ENCODE results near the gene SLC35F4. TPM values are rescaled to one million over a fixed set of nuclear protein-coding genes. Genes with fewer than 3 reads are reported as not detected.
"Not testable (repeated sequence)": the region's sequence is repeated elsewhere in the genome, so short reads cannot be mapped to it uniquely, and the experiment has no call there.

Gene SLC35F4
- total and polyA plus RNA-seq, 2 donors from 2014 or later: 0.30 TPM; not detected in 1

- H3K9ac ChIP-seq (ENCODE audit: low read length in 3 of 3): no peak overlapping the region
- no peak overlapping the region for H3K27ac ChIP-seq (ENCODE audit: low read depth in 2 of 2, low read length in 2 of 2)
- no peak overlapping the region for H3K4me3 ChIP-seq (ENCODE audit: low read length in 3 of 3)
- H3K4me1 ChIP-seq (ENCODE audit: control insufficient read depth in 2 of 3, insufficient read depth in 2 of 3, low read depth in 1 of 3, low read length in 3 of 3): peaks cover 0 to 6% (median 0%) of the 10 kb centered on the region in 3 donors
- no peaks in the 10 kb centered on the region for H3K36me3 ChIP-seq (ENCODE audit: control insufficient read depth in 2 of 3, insufficient read depth in 3 of 3, low read length in 3 of 3)
- no peaks in the 10 kb centered on the region for H3K27me3 ChIP-seq (ENCODE audit: control insufficient read depth, insufficient read depth, low read length)
- H3K9me3 ChIP-seq (ENCODE audit: control insufficient read depth in 2 of 3, insufficient read depth in 1 of 3, low read length in 3 of 3): no peaks in the 10 kb centered on the region
- TF ChIP-seq CTCF (IDR thresholded peaks at IDR 0.05; ENCODE audit: borderline replicate concordance, extremely low read depth, insufficient read depth): no peak
- intact Hi-C loops (cut with DNase I): no loop called here
- FAIRE-seq: no peak
- peak in 2 of 5 donors; percentile 31 to 43 for DNase-seq
These were observed 153.8 kb downstream of the SLC35F4 start for GRCh38 chr14:57712102-57712501.

GRCh38 chr14:57709909-57710308 lies 156.0 kb downstream of the SLC35F4 start:
- no peaks in the 10 kb centered on the region for H3K36me3 ChIP-seq (ENCODE audit: control insufficient read depth in 2 of 3, insufficient read depth in 3 of 3, low read length in 3 of 3)
- no peaks in the 10 kb centered on the region for H3K27me3 ChIP-seq (ENCODE audit: control insufficient read depth, insufficient read depth, low read length)
- no peak overlapping the region for H3K9ac ChIP-seq (ENCODE audit: low read length in 3 of 3)
- FAIRE-seq (no peak), DNase-seq (no peak)
- H3K27ac ChIP-seq (ENCODE audit: low read depth in 2 of 2, low read length in 2 of 2): no peak overlapping the region
- H3K4me3 ChIP-seq (ENCODE audit: low read length in 3 of 3): no peak overlapping the region
- TF ChIP-seq CTCF (IDR thresholded peaks at IDR 0.05; ENCODE audit: borderline replicate concordance, extremely low read depth, insufficient read depth): no peak
- peaks cover 0 to 4% (median 0%) of the 10 kb centered on the region in 3 donors for H3K4me1 ChIP-seq (ENCODE audit: control insufficient read depth in 2 of 3, insufficient read depth in 2 of 3, low read depth in 1 of 3, low read length in 3 of 3)
- intact Hi-C loops (cut with DNase I): no loop called here
- no peaks in the 10 kb centered on the region for H3K9me3 ChIP-seq (ENCODE audit: control insufficient read depth in 2 of 3, insufficient read depth in 1 of 3, low read length in 3 of 3)

GRCh38 chr14:57709086-57709485 lies 156.8 kb downstream of the SLC35F4 start:
- H3K4me3 ChIP-seq (ENCODE audit: low read length in 3 of 3); H3K9me3 ChIP-seq (ENCODE audit: control insufficient read depth in 2 of 3, insufficient read depth in 1 of 3, low read length in 3 of 3); FAIRE-seq; H3K36me3 ChIP-seq (ENCODE audit: control insufficient read depth in 2 of 3, insufficient read depth in 3 of 3, low read length in 3 of 3); H3K4me1 ChIP-seq (ENCODE audit: control insufficient read depth in 2 of 3, insufficient read depth in 2 of 3, low read depth in 1 of 3, low read length in 3 of 3); H3K27ac ChIP-seq (ENCODE audit: low read depth in 2 of 2, low read length in 2 of 2); intact Hi-C loops (cut with DNase I); H3K27me3 ChIP-seq (ENCODE audit: control insufficient read depth, insufficient read depth, low read length); DNase-seq; H3K9ac ChIP-seq (ENCODE audit: low read length in 3 of 3): not testable (repeated sequence)

- no peaks in the 10 kb centered on the region for H3K36me3 ChIP-seq (ENCODE audit: control insufficient read depth in 2 of 3, insufficient read depth in 3 of 3, low read length in 3 of 3)
- FAIRE-seq (no peak), DNase-seq (no peak)
- TF ChIP-seq CTCF (IDR thresholded peaks at IDR 0.05; ENCODE audit: borderline replicate concordance, extremely low read depth, insufficient read depth): no peak
- peaks cover 0 to 3% (median 0%) of the 10 kb centered on the region in 3 donors for H3K4me1 ChIP-seq (ENCODE audit: control insufficient read depth in 2 of 3, insufficient read depth in 2 of 3, low read depth in 1 of 3, low read length in 3 of 3)
- no peak overlapping the region for H3K27ac ChIP-seq (ENCODE audit: low read depth in 2 of 2, low read length in 2 of 2)
- H3K27me3 ChIP-seq (ENCODE audit: control insufficient read depth, insufficient read depth, low read length): no peaks in the 10 kb centered on the region
- H3K4me3 ChIP-seq (ENCODE audit: low read length in 3 of 3): no peak overlapping the region
- no peak overlapping the region for H3K9ac ChIP-seq (ENCODE audit: low read length in 3 of 3)
- intact Hi-C loops (cut with DNase I): no loop called here
- no peaks in the 10 kb centered on the region for H3K9me3 ChIP-seq (ENCODE audit: control insufficient read depth in 2 of 3, insufficient read depth in 1 of 3, low read length in 3 of 3)
These were observed 158.7 kb downstream of the SLC35F4 start for GRCh38 chr14:57707219-57707618.

Measured in kidney (tissue), 14 donors.